HG02938 (cell line): Measurements from ENCODE around the gene CELSR2.

Experiments used
- ATAC-seq: cut with Tn5 transposase; IDR thresholded peaks from one replicate; pipeline ENCODE4 v1.9.1; 2021; ENCODE audit warnings: mild to moderate bottlenecking, moderate library complexity; ENCODE audit not compliant: unreplicated experiment

Gene CELSR2

DNA sequence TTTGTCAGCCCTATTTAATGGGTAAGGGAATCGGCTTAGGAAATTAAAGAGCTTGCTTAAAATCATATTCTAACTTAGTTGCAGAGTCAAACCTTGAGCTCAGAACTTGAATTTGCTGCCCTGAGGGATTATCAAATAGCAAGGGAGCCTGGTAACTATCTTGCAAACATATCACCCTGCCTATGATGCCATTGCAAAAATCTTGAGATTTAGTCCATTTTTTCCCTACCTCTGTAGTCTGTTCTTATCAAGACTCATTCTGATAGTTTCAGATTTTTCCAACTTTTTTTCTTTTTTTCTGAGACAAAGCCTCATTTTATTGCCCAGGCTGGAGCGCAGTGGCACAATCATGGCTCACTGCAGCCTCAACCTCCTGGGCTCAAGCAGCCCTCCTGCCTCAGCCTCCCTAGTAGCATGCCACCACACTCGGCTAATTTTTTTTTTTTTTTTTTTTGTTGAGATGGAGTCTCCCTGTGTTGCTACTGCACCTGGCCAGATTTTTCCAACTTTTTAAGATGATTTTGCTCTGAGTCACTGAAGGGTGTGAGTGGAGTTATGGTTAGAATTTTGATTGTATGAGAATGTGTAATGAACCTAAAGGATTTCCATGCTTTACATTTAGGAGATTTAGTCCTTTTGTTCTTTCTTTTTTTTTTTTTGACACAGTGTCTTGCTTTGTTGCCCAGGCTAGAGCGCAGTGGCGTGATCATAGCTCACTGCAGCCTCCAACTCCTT is 23.5 kb upstream of the CELSR2 start:
- ATAC-seq, result no peak

DNA sequence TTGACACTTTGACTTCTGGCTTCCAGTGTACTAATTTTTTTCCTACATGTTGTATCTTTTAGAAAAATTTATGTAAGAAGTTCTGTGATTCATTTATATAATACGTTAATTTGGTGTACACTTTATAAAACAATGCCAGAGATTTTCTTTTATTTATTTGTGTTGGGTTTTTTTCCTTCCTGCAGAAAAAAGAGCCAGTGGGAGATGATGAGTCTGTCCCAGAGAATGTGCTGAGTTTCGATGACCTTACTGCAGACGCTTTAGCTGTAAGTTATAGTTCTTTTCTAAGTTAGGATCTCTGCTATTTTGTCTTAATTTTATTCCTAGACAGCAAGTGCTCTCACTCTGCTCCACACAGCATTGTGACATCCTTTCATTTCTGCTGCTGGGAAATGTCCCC is 21.2 kb upstream of the CELSR2 start:
- ATAC-seq, result no peak

DNA sequence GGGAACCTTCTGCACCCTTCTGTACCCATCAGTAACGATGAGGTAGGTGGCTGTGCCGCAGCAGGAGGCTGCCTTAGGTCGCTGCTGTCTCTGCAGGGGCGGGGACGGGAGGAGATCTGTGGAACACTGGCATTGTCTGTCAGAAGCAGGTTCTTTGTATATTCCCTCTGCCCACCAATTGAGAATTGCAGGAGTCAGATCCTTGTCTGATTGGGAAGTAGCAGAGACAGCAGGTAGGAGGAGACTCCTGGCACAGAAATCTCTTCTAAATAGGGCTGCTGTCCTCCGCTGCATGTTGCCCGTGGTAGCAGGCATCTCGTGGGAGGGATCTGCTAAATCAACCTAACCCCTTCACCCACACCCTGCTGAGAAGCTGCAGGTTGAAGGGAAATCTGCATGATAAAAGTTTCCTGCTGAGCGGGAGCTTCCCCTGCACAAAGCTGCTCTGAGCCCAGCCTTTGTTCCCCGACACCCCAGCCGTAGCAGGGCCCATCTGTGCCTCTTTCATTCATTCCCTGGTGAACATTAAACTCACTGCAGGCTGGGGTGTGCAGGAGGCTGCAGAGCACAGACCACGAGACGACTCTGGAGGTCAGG is 19.7 kb upstream of the CELSR2 start:
- ATAC-seq, result no peak

DNA sequence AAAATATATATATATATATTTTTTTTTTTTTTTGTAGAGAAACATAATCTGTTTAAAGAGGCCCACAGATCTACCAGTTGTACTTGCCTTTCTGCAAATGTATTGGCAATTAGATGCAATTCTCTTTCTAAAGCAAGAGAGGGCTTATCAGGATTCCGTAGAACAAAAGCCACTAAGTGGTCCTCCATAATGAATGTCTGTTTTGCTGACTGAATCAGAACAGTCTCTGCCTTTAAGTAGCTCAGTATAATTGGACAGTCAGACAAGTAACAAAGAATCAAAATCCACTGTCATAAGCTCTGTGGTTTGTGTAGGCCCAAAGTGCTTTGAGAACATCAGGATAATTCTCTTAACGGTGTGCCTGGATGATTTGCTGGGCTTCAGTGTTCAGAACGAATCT is 18.3 kb upstream of the CELSR2 start:
- ATAC-seq, result no peak

DNA sequence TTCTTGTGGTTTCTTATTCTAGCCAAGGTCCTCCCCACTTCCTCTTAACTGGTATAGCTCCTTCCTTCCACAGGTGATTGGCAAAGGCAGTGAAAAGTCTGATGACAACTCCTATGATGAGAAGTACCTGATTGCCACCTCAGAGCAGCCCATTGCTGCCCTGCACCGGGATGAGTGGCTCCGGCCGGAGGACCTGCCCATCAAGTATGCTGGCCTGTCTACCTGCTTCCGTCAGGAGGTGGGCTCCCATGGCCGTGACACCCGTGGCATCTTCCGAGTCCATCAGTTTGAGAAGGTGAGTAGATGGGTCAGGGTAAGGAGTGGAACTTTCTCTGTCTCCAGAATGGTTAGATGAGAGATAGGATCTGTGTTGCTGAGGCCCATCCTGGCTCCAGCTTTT is 14.2 kb upstream of the CELSR2 start:
- no peak for ATAC-seq

DNA sequence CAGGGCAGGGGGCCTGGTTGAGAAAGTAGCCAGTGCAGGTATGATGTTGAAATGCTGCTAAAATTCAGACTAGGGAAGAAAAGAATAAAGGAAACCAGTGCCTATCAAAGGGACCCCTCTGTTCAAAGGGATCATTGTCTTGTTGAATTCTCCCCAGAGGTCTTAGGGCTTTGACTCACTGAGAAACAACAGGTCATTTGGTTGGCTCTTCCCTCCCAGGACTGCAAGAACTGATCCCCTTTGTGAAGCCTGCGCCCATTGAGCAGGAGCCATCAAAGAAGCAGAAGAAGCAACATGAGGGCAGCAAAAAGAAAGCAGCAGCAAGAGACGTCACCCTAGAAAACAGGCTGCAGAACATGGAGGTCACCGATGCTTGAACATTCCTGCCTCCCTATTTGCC is 11.8 kb upstream of the CELSR2 start:
- ATAC-seq, result no peak

DNA sequence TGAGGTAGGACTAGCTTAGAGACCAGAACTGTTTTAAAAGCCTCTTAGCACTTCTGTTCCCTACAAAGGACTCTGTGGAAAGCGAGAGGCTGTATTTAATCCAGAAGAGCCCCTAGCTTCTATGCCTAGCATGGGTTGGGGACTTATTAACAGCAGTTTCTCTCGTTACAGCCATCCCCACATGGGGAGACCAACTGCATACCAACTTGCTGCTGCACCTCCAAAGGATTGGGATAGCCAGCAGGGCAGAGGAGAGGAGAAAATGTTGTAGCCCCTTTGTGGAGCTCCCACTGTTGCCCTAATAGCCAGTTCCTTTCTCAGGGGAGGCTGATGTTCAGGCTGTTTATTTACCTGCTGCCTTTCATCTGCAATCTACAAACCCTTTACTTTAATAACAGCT is 11.0 kb upstream of the CELSR2 start:
- ATAC-seq, result no peak

DNA sequence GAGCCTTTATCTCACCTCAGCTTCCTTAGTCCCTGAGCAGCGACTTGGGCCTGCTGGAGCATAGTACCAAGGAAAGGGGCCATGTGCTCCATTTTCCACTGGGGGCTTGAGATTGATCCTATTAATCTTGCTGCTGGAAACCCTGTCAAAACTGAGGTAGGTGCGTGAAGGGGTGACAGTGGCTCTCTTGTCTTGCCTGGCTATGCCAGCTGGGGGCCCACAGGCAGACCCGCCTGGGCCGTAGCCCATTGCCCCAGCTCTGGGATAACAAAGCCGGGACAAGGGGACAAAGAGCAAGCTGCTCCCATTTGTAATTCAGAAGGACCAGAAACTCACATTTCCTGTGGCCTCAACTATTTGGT is 10.3 kb upstream of the CELSR2 start:
- ATAC-seq, result no peak

DNA sequence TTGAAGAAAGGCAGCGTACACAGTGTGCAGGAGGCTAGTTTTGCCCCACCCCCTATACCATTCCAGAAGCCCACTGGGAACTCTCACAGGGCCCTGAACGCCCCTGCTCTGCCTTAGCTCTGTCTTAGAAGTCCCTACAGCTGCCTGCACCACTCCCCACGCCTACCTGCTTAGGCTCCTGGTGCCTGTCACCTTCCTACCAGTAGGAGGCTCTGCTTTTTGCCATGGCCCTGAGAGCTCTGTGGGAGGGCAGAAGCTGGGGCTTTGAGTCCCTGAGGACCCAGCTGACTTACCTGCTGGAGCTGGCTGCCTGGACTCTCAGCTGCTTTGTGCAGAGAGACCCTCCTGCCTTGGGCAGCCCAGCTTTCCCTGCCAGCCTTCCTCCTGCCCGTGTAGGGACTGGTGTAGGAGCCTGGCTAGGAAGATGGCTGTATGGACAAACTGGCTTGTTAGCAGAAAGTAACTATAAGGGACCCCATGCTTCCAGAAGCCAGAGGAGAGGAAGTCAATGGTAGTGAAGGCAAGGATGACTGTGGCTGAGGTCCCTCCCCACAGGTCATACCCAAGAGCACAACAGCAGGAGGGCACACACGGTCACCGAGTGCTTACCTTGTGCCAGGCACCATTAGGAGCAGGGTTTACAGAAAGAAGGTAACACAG is 9.8 kb upstream of the CELSR2 start:
- ATAC-seq, result peak; percentile 65

DNA sequence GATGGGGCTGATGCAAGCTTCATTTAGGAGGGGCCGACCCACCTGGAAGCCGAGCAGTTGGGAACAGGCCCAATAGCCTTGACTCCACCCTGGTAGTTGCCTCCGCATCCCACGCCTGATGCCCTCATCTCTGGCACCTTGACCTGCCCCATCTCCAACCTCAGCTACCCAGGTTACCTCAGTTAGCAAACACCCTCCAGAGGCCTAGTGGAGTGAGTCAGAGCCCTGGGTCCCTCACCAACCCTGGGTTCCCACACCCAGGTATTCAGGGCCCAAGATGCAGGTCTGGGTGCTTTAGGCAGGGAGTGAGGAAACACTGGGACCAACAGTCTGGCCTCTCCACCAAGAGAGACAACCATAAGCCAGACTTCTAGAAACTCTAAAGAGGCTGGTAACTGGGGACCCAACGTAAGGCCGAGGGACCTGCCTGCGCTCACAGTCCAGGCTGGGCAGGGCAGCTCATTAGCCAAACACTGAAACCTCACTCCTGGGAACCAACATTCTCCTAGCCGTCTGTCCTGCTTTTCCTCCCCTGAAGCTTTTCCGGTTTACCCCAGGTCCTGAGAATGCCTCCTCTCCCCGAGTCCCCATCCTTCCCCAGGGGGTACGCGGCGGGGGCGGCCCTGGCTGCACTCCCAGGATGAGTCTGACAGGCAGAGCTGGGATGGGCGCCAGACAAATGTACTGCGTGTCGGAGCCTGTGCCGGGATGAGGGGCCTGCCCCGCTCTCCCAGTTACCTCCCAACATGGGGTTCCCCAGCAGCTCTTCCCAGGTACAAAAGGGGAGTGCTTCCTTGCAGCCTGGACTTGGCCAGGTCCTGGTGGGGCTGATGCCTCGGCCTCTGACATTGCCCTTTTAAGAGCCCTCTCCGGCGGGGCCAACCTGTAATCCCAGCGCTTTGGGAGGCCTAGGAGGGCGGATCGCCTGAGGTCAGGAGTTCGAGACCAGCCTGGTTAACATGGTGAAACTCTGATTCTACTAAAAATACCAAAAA is 8.9 kb upstream of the CELSR2 start:
- no peak for ATAC-seq

DNA sequence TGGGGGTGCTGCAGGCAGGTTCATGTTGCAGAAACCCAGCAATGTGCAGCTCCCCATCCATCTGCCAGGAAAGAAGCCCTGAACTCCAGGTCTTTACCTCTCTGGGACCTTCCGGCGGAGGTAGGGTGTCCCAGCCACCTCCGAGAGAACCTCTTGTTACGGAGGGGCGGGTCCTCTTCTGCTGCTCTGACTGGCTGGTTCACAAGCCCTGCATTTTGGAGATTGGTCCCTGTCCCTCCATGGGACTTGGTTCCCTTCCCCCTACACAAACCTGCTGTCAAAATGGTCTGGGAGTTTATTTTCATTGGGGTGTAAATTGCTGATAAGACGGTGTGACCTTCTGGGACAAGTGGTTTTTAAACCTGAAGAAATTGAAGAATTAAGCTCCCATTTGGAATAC is 8.0 kb upstream of the CELSR2 start:
- ATAC-seq, result no peak

DNA sequence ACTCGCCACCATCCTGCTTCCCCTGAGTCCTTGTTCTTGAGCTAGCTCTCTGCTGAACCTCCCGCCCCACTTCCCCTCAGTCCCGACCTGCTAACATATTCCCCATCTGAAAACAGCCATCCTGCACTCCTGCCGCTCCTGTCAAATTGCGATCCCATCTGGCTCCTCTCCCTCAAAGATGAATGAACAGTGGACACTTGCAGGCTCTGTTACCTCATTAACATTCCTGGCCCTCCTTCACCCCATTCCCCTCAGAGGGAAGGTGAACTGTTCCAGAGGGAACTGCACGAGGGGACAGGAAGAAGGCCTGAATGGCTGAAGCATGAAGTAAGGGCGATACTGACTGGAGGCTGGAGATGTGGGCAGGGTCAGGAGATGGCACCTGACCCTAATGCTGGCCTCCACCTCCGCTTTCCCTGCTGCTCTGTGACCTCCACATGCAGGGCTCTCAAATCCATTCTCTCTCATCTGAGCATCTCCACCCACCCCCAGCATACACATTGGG is 7.4 kb upstream of the CELSR2 start:
- no peak for ATAC-seq

DNA sequence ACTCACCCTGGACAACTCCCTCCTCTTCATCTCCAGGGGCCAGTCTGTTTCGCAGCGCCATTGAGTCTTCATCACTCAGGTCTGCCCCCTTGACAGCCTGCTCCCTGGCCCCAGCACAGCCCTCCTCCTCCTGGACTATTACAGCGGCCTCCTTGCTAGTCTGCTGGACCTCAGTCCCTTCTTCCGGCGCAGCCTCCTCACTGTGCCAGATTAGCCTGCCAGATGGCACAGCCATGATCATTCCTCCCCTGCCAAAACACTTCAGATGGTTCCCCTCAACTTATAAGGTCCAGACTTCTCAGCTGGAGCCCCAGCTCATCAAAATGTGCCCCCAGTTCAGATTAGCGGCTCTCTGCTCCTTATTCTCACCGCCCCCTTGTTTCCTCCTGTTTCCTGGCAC is 7.0 kb upstream of the CELSR2 start:
- no peak for ATAC-seq

DNA sequence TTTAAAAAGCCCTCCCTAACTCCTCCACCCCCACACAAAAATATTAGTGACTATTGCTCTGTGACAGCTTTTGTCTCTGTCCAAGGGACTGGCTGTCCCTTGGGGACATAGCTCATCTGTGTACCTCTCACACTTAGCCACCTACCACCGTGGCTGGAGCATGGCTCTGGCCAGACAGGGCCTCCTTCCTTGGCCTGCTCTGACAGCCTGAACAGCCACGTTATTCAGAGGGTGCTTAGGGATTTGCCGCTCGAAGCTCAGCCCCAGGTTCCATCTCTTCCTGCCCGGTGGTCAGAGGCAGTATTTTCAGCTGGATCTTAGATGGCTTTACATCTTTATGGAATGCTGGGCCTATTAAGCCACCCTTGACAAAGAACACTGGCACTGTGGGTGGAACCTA is 6.1 kb upstream of the CELSR2 start:
- no peak for ATAC-seq

DNA sequence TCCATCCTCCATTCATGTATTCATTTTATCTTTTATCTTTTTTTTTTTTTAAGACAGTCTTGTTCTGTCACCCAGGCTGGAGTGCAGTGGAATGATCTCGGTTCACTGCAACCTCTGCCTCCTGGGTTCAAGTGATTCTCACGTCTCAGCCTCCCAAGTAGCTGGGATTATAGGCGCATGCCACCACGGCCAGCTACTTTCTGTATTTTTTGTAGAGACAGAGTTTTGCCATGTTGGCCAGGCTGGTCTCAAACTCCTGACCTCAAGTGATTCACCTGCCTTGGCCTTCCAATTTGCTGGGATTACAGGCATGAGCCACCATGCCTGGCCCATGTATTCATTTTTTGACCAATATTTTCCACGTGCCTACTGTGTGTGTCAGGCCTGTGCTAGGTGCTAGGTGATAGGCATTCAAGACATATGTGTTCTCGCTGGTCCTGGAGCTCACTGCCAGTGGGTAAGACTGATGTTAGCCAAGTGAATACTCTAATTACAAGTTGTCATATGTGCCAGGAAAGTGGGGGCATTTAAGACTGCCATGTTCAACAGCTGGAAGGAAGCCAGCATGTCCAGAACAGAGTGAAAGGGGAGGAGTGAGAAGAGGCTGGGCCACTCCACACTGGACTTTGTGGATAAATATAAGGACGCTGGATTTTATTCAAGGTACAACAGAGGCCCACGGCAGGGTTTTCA is 5.3 kb upstream of the CELSR2 start:
- ATAC-seq, result no peak

DNA sequence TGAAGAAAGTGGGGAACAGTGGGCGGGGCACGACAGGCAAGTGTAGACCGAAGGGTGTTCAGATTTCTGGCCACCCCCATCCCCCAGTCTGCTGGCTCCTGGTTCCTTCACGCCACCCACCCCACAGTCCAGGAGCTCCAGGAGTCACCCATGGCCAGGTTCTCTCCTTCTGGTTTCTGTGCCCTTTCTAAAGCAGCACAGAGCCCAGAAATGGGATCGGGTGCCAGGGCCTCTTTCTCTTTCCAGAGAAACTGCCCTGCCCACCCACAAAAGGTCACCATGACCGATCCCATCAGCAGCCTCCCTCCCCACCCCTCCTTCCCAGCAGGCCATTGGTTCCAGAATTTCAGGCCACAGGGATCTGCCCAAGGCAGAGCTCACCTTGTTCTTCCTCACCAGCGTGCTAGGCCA is 3.2 kb upstream of the CELSR2 start:
- no peak for ATAC-seq

DNA sequence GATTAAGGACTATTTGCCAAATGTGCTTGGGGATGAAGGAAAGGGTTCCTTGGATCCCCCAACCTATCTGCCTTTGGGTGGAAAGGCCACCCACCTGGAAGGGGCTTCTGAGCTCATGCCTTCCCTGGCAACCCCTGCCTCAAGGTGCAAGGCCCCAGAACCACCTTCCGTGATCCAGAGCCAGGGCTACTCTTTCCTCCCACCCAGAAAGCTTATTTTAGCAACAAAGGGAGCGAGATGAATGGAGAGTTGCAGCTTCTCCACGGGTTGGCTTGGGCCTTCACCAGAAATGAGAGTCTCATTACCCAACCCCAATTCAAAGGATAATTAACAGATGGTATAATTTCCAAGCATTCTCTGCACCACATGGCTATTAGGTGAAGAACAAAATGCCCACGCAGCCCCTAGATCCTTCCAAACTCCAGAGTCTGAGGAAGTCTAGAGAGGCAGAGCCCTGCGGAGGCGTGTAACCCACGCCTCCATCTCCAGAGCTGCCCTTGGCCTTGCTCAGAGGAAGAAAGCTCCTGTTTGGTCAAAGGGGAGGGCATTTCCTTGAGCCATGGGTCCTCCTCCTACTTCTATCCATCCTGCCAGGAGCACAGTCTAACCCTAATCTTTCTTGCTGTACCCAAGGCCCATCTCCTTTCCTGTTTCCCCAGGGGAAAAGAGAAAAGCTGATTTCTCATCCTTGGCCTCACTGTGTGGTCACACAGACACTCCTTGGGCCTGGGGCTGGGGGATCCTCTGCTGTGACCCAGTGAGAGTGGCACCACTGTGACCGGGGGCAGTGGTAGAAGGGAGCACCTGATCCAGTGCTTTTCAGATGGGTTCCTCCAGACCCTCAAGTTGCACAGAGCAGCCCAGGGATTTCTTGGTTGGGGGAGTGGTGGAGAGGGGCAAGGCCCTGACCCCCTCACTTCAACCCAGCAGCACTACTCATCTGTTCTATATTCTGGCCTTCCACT is 1.7 kb upstream of the CELSR2 start:
- ATAC-seq, result no peak

DNA sequence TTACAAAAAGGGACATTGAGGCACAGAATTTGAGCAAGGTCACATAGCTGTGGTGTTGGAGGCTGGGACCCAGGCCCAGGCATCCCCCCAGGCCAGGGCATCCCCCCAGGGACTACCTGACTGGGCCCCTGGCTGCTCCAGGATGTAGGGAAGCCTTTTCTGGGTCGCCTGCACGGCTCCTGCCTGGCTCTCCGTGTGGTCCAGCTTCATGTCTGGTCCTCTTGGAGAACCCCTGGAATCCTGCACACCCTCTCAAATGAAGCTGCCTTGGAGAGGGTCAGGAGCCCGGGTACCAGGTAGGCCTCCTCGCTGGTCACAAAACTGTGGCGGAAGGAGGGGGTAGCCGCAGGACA is 919 bp upstream of the CELSR2 start:
- ATAC-seq, result no peak

DNA sequence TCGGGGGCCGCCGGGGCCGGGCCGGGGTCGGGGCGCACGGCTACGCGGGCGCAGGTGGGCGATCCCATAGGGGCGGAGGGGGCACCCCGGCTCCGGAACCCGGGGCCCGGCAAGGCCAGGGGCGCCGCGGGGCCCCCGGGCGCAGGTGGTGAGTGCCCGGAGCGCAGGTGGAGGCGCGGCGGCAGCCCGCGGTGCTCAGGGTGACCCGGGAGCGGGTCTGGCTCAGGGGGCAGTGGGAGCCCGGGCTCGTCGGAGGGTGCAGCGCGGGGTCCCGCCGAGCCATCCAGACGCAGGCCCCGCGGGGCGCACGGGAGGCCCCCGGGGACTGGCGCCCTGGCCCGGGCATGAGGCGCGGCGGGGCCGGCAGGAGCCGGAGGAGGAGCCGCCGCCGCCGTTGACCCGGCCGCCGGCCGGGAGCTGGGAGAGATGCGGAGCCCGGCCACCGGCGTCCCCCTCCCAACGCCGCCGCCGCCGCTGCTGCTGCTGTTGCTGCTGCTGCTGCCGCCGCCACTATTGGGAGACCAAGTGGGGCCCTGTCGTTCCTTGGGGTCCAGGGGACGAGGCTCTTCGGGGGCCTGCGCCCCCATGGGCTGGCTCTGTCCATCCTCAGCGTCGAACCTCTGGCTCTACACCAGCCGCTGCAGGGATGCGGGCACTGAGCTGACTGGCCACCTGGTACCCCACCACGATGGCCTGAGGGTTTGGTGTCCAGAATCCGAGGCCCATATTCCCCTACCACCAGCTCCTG is 489 bp downstream of the CELSR2 start:
- peak; percentile 26 for ATAC-seq
